ENCODE results near the gene HLF.

DNA sequence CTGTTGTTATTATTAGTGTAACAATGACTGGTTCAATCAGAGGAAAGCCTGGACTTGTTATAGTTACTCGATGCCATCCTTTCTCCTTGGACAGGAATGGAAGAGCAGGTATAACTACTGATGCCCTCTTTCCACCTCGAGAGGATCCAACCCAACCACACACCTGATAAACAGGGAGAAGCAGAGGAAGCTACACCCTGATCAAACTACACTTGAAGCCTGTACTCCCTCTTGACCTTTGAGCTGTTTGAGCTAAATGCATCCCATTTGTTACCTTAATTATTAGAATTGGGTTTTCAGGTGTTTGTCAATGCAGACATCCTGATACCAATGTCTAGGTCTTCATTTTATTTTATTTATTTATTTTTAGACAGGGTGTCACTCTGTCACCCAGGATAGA lies 23.7 kb upstream of the HLF start:
- TF ChIP-seq, protein P1, sequence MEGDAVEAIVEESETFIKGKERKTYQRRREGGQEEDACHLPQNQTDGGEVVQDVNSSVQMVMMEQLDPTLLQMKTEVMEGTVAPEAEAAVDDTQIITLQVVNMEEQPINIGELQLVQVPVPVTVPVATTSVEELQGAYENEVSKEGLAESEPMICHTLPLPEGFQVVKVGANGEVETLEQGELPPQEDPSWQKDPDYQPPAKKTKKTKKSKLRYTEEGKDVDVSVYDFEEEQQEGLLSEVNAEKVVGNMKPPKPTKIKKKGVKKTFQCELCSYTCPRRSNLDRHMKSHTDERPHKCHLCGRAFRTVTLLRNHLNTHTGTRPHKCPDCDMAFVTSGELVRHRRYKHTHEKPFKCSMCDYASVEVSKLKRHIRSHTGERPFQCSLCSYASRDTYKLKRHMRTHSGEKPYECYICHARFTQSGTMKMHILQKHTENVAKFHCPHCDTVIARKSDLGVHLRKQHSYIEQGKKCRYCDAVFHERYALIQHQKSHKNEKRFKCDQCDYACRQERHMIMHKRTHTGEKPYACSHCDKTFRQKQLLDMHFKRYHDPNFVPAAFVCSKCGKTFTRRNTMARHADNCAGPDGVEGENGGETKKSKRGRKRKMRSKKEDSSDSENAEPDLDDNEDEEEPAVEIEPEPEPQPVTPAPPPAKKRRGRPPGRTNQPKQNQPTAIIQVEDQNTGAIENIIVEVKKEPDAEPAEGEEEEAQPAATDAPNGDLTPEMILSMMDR (IDR thresholded peaks at IDR 0.05) = no peak
- no peak for TF ChIP-seq POLR2A (IDR thresholded peaks at IDR 0.05)

All from lower leg skin (tissue), 3 donors.